ENCODE data around the gene CEPT1. TPM values are rescaled to one million over a fixed set of nuclear protein-coding genes. Genes with fewer than 3 reads are reported as not detected.
A peak's percentile ranks its signal among the peaks of the same experiment; 100 is the strongest.

CEPT1 gene
- total RNA-seq, 1 experiment from 2014 or later = 33.0 TPM

- Mint-ChIP-seq H3K9me3 (no peaks in the 10 kb centered on the region), H3K27ac (peak overlapping the region in 2 of 3 experiments; percentile 5 to 78; a peak in 2 of 7 replicates), H3K27me3 (ENCODE audit: low read depth) (no peaks in the 10 kb centered on the region), H3K36me3 (ENCODE audit: insufficient read depth in 1 of 3, low read depth in 3 of 3) (peaks cover 10 to 33% (median 32%) of the 10 kb centered on the region in 3 experiments; a peak in 6 of 7 replicates), H3K4me3 (no peak overlapping the region), H3K4me1 (peaks cover 16 to 21% of the 10 kb centered on the region in 2 experiments)
- peaks cover 2% of the 10 kb centered on the region for H3K79me1 ChIP-seq (ENCODE audit: insufficient read depth, low read depth, low read length, poor library complexity, severe bottlenecking)
- H3K56ac ChIP-seq (ENCODE audit: insufficient read length, low read depth, low read length) = no peak overlapping the region
- no peaks in the 10 kb centered on the region for H3K4me1 ChIP-seq (ENCODE audit: insufficient read depth, low read length)
- no peak overlapping the region for H2BK120ac ChIP-seq (ENCODE audit: low read depth, low read length, poor library complexity, severe bottlenecking)
- no peaks in the 10 kb centered on the region for H3K9me3 ChIP-seq (ENCODE audit: control insufficient read depth, low read depth, low read length)
- H3T11ph ChIP-seq (ENCODE audit: low read length) = no peak overlapping the region
- H2BK20ac ChIP-seq (ENCODE audit: low read depth, low read length, poor library complexity, severe bottlenecking) = no peak overlapping the region
- H4K91ac ChIP-seq (ENCODE audit: insufficient read length, low read depth, low read length) = no peak overlapping the region
- no peak overlapping the region for H4K8ac ChIP-seq (replicated peaks; ENCODE audit: insufficient read length, low read depth, low read length)
- no peak overlapping the region for H3K18ac ChIP-seq (ENCODE audit: insufficient read length, low read depth, low read length)
- no peak overlapping the region for H3K23ac ChIP-seq (ENCODE audit: insufficient read length, low read depth, low read length)
- peaks cover 16% of the 10 kb centered on the region; the same call in 1 of the 2 replicates for H3K79me2 ChIP-seq (ENCODE audit: insufficient read depth, low read length)
- H2BK15ac ChIP-seq (ENCODE audit: low read depth, low read length) = no peak overlapping the region
- no peak overlapping the region for H4K5ac ChIP-seq (ENCODE audit: insufficient read length, low read depth, low read length)
- H2BK5ac ChIP-seq (ENCODE audit: insufficient read length, low read length) = no peak overlapping the region
- H3K14ac ChIP-seq (ENCODE audit: insufficient read depth, low read length) = no peak overlapping the region
- no peak overlapping the region for H3K27ac ChIP-seq (ENCODE audit: insufficient read length, low read depth, low read length)
- H3K4ac ChIP-seq (ENCODE audit: low read depth, low read length) = no peak overlapping the region
- TF ChIP-seq, protein P1, sequence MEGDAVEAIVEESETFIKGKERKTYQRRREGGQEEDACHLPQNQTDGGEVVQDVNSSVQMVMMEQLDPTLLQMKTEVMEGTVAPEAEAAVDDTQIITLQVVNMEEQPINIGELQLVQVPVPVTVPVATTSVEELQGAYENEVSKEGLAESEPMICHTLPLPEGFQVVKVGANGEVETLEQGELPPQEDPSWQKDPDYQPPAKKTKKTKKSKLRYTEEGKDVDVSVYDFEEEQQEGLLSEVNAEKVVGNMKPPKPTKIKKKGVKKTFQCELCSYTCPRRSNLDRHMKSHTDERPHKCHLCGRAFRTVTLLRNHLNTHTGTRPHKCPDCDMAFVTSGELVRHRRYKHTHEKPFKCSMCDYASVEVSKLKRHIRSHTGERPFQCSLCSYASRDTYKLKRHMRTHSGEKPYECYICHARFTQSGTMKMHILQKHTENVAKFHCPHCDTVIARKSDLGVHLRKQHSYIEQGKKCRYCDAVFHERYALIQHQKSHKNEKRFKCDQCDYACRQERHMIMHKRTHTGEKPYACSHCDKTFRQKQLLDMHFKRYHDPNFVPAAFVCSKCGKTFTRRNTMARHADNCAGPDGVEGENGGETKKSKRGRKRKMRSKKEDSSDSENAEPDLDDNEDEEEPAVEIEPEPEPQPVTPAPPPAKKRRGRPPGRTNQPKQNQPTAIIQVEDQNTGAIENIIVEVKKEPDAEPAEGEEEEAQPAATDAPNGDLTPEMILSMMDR (conservative IDR thresholded peaks at IDR 0.05) = no peak
- H3K23me2 ChIP-seq (ENCODE audit: insufficient read length, low read depth, low read length, poor library complexity, severe bottlenecking) = no peaks in the 10 kb centered on the region
- no peak overlapping the region for H3K4me2 ChIP-seq (ENCODE audit: insufficient read depth, insufficient read length, low read length)
- no peak overlapping the region for H2BK12ac ChIP-seq (ENCODE audit: insufficient read length, low read depth, low read length)
- no peaks in the 10 kb centered on the region for H4K20me1 ChIP-seq (ENCODE audit: control insufficient read depth, insufficient read depth, insufficient read length)
- H3K27me3 ChIP-seq (ENCODE audit: insufficient read depth, low read length) = no peaks in the 10 kb centered on the region
- H2AK5ac ChIP-seq (ENCODE audit: insufficient read length, low read length) = no peak overlapping the region
- no peak overlapping the region for H3K9ac ChIP-seq (ENCODE audit: extremely low read depth, insufficient read length, low read length)
- H2AFZ ChIP-seq (ENCODE audit: low read length) = no peak overlapping the region
- no peak for DNase-seq
Measured at GRCh38 chr1:111145963-111146768, 6.1 kb downstream of the CEPT1 start.

Data from H9 (cell line).